ENCODE data around the gene NUDT4.

The NUDT4 gene

GRCh38 chr12:93377252-93378195 is at the start of gene NUDT4:
TSS of gene NUDT4 (plus strand) at chr12:93377925. CDS start at chr12:93378323, 398 bp downstream.
- peak; percentile 99 for DNase-seq

GRCh38 chr12:93333054-93333453 is 44.7 kb upstream of the NUDT4 start:
- no peak for DNase-seq

- no peak for DNase-seq
These were observed 43.9 kb upstream of the NUDT4 start for GRCh38 chr12:93333828-93334227.

GRCh38 chr12:93335603-93336162 is 42.0 kb upstream of the NUDT4 start:
- DNase-seq = no peak

- DNase-seq = peak; percentile 94
These were observed 41.4 kb upstream of the NUDT4 start for GRCh38 chr12:93336291-93336741.

- DNase-seq = no peak
These were observed 39.1 kb upstream of the NUDT4 start for GRCh38 chr12:93338598-93338997.

- no peak for DNase-seq
These were observed 38.0 kb upstream of the NUDT4 start for GRCh38 chr12:93339695-93340094.

GRCh38 chr12:93341409-93342049 is 36.2 kb upstream of the NUDT4 start:
- no peak for DNase-seq

- no peak for DNase-seq
These were observed 30.5 kb upstream of the NUDT4 start for GRCh38 chr12:93347054-93347785.

- no peak for DNase-seq
These were observed 28.9 kb upstream of the NUDT4 start for GRCh38 chr12:93348575-93349435.

- no peak for DNase-seq
These were observed 26.0 kb upstream of the NUDT4 start for GRCh38 chr12:93351726-93352125.

- no peak for DNase-seq
These were observed 25.4 kb upstream of the NUDT4 start for GRCh38 chr12:93352321-93352720.

GRCh38 chr12:93356214-93356613 is 21.5 kb upstream of the NUDT4 start:
- DNase-seq = no peak

GRCh38 chr12:93358058-93358457 is 19.7 kb upstream of the NUDT4 start:
- no peak for DNase-seq

- DNase-seq = no peak
These were observed 18.9 kb upstream of the NUDT4 start for GRCh38 chr12:93358821-93359220.

- DNase-seq = no peak
These were observed 17.0 kb upstream of the NUDT4 start for GRCh38 chr12:93360688-93361087.

GRCh38 chr12:93361151-93361919 is 16.4 kb upstream of the NUDT4 start:
- peak; percentile 69 for DNase-seq

- DNase-seq = no peak
These were observed 13.9 kb upstream of the NUDT4 start for GRCh38 chr12:93363841-93364297.

- DNase-seq = no peak
These were observed 11.9 kb upstream of the NUDT4 start for GRCh38 chr12:93365616-93366405.

GRCh38 chr12:93366422-93366821 is 11.3 kb upstream of the NUDT4 start:
- DNase-seq = no peak
